ENCODE data around the gene SCYGR1. TPM values are rescaled to one million over a fixed set of nuclear protein-coding genes. Genes with fewer than 3 reads are reported as not detected.

Gene SCYGR1
- total RNA-seq, 5 donors from 2014 or later (not counting 1 experiment from before 2014, with no cell fraction given): not detected

DNA sequence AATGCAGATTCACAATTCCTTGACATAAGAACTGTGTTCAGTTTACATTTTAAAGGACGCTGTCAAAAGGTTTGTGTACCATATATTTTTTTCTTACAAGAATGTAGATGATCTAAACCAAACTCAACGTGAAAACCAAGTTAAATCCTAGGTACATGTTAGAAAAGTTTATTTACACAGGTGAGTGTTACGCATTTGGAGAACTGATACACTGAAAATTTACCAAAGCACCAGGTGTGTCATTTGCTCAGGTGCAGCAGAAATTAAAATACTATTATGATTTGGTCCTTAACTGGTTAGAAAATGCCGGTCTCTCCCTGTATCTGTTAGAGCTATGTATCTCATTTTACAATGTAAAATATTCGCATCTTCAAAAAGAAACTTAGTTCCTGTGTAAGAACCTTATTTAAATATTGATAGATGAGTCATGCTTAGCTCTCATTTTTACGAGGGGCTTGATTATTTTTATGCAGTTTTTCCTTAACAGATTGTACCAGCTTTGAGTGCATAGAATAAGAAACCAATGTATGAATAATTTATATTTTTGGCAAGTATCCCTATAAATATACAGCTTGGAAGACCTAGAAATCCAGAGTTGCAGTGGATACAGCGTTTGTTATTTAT is 37.6 kb downstream of the SCYGR1 start:
- Histone ChIP-seq H3K4me3 (ENCODE audit: control insufficient read depth in 1 of 2, extremely low read depth in 1 of 2, low read length in 1 of 2) (no peak overlapping the region), H3K4me1 (ENCODE audit: control insufficient read depth in 1 of 2, extremely low read depth in 1 of 2, insufficient read depth in 2 of 2, low read length in 2 of 2) (no peaks in the 10 kb centered on the region), H3K27me3 (replicated peaks in 1 of 2; ENCODE audit: control insufficient read depth in 2 of 2, extremely low read depth in 1 of 2, insufficient read depth in 2 of 2, low read length in 1 of 2) (no peaks in the 10 kb centered on the region), H3K9me3 (no peaks in the 10 kb centered on the region), H3K27ac (ENCODE audit: low read length) (no peak overlapping the region), H3K36me3 (ENCODE audit: control insufficient read depth in 2 of 2, extremely low read depth in 1 of 2, insufficient read depth in 1 of 2, low read length in 1 of 2) (peaks cover 0 to 9% of the 10 kb centered on the region in 2 donors)
- DNase-seq: no peak
- H3K27me3 Mint-ChIP-seq: no peaks in the 10 kb centered on the region
- H3K36me3 Mint-ChIP-seq: peaks cover 37% of the 10 kb centered on the region
- H3K9me3 Mint-ChIP-seq: no peaks in the 10 kb centered on the region
- ChIA-PET CTCF (interaction anchor here (0.5 to 0.9 kb wide), 4 partner anchors 18 to 608 kb away, joined by 3 to 9 read pairs (median 3); no protein-coding TSS in a partner anchor), POLR2A (no interaction called here)
- no peak overlapping the region for H3K27ac Mint-ChIP-seq
- H3K4me1 Mint-ChIP-seq: no peaks in the 10 kb centered on the region
- no peak overlapping the region for H3K4me3 Mint-ChIP-seq
- ATAC-seq (replicated peaks in 1 of 4): no peak
- no CpG with 5 or more reads among the region's 7 CpGs for WGBS (ENCODE audit: insufficient coverage)

DNA sequence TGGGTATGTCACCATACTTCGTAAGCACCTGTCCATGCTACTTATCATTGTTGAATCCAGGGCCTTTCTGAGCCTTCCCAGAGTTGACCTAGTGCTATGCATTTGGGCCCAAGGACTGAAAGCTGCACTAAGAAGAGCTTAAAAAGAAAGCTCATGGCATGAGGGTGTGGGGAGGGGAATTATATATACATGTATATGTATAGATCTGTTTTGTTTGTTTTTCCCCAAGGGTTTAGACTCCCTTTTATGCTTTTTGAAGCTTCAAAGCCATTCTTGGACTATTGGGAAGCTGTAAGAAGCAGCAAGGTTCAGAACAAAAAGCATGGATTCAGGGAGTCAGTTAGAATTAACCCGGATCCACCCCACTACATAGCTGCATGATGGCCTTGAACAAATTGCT is 39.4 kb downstream of the SCYGR1 start:
- Histone ChIP-seq H3K9me3 (no peaks in the 10 kb centered on the region), H3K4me1 (ENCODE audit: control insufficient read depth in 1 of 2, extremely low read depth in 1 of 2, insufficient read depth in 2 of 2, low read length in 2 of 2) (no peaks in the 10 kb centered on the region), H3K27me3 (replicated peaks in 1 of 2; ENCODE audit: control insufficient read depth in 2 of 2, extremely low read depth in 1 of 2, insufficient read depth in 2 of 2, low read length in 1 of 2) (no peaks in the 10 kb centered on the region), H3K4me3 (ENCODE audit: control insufficient read depth in 1 of 2, extremely low read depth in 1 of 2, low read length in 1 of 2) (no peak overlapping the region), H3K27ac (ENCODE audit: low read length) (no peak overlapping the region), H3K36me3 (ENCODE audit: control insufficient read depth in 2 of 2, extremely low read depth in 1 of 2, insufficient read depth in 1 of 2, low read length in 1 of 2) (peaks cover 0 to 12% of the 10 kb centered on the region in 2 donors)
- H3K4me3 Mint-ChIP-seq: no peak overlapping the region
- ChIA-PET CTCF (interaction anchor here in 1 of 2 donors (0.6 kb wide), 1 partner anchor 8 kb away, joined by 3 read pairs; no protein-coding TSS in a partner anchor), POLR2A (interaction anchor here in 1 of 2 donors (0.6 kb wide), 1 partner anchor 415 kb away, joined by 4 read pairs; no protein-coding TSS in a partner anchor)
- no peak for DNase-seq
- H3K27ac Mint-ChIP-seq: no peak overlapping the region
- H3K4me1 Mint-ChIP-seq: no peaks in the 10 kb centered on the region
- ATAC-seq (replicated peaks in 1 of 4): no peak
- H3K27me3 Mint-ChIP-seq: no peaks in the 10 kb centered on the region
- peaks cover 29% of the 10 kb centered on the region for H3K36me3 Mint-ChIP-seq
- WGBS (ENCODE audit: insufficient coverage): 100% methylated on average over 1 of the region's 2 CpGs
- H3K9me3 Mint-ChIP-seq: no peaks in the 10 kb centered on the region

DNA sequence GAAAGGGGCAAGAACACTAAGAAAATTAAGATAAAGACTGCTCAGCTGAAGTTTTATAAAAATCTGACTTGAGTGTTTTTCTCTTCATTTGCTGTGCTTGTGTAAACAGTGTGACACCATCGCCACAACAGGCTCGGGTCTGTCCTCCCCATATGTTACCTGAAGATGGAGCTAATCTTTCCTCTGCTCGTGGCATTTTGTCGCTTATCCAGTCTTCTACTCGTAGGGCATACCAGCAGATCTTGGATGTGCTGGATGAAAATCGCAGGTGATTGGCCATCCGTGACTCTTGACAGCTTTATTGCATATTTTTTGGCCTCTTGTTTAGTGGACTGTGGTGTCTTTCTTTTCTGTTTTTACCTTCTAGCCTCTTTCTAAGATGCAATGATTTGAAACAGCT is 40.6 kb downstream of the SCYGR1 start:
- Histone ChIP-seq H3K4me1 (ENCODE audit: control insufficient read depth in 1 of 2, extremely low read depth in 1 of 2, insufficient read depth in 2 of 2, low read length in 2 of 2) (no peaks in the 10 kb centered on the region), H3K9me3 (no peaks in the 10 kb centered on the region), H3K27me3 (replicated peaks in 1 of 2; ENCODE audit: control insufficient read depth in 2 of 2, extremely low read depth in 1 of 2, insufficient read depth in 2 of 2, low read length in 1 of 2) (no peaks in the 10 kb centered on the region), H3K27ac (ENCODE audit: low read length) (no peak overlapping the region), H3K4me3 (ENCODE audit: control insufficient read depth in 1 of 2, extremely low read depth in 1 of 2, low read length in 1 of 2) (no peak overlapping the region), H3K36me3 (ENCODE audit: control insufficient read depth in 2 of 2, extremely low read depth in 1 of 2, insufficient read depth in 1 of 2, low read length in 1 of 2) (peaks cover 0 to 19% of the 10 kb centered on the region in 2 donors)
- WGBS (ENCODE audit: insufficient coverage): 88% methylated on average over 4 of the region's 7 CpGs
- Mint-ChIP-seq H3K27me3 (no peaks in the 10 kb centered on the region), H3K27ac (no peak overlapping the region), H3K9me3 (no peaks in the 10 kb centered on the region), H3K4me3 (no peak overlapping the region), H3K4me1 (no peaks in the 10 kb centered on the region), H3K36me3 (peaks cover 29% of the 10 kb centered on the region)
- POLR2A ChIA-PET: interaction anchor here in 1 of 2 donors (0.5 kb wide), 1 partner anchor 206 kb away, joined by 6 read pairs; no protein-coding TSS in a partner anchor
- CTCF ChIA-PET: no interaction called here
- DNase-seq: no peak
- ATAC-seq (replicated peaks in 1 of 4): no peak

DNA sequence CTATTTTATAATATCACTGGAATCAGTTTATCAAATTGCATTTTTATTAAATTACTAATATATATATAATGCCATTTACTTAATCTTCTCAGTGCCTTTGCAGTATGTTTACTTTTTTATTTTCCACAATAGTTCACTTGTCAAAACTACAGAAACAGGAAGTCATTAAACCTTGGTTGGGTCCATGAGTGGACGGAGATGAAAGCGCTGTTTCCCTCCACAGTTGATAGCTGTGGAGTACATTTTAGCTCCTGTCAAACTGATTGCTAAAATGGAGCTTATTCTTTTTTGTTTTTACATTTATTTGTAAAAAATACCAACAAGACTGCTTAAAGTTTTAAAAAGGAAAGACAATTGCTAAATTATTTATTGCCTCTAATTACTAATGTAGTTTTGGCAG is 43.5 kb downstream of the SCYGR1 start:
- Histone ChIP-seq H3K27ac (ENCODE audit: low read length) (no peak overlapping the region), H3K36me3 (ENCODE audit: control insufficient read depth in 2 of 2, extremely low read depth in 1 of 2, insufficient read depth in 1 of 2, low read length in 1 of 2) (peaks cover 0 to 25% of the 10 kb centered on the region in 2 donors), H3K27me3 (replicated peaks in 1 of 2; ENCODE audit: control insufficient read depth in 2 of 2, extremely low read depth in 1 of 2, insufficient read depth in 2 of 2, low read length in 1 of 2) (no peaks in the 10 kb centered on the region), H3K9me3 (no peaks in the 10 kb centered on the region), H3K4me1 (ENCODE audit: control insufficient read depth in 1 of 2, extremely low read depth in 1 of 2, insufficient read depth in 2 of 2, low read length in 2 of 2) (no peaks in the 10 kb centered on the region), H3K4me3 (ENCODE audit: control insufficient read depth in 1 of 2, extremely low read depth in 1 of 2, low read length in 1 of 2) (no peak overlapping the region)
- H3K4me3 Mint-ChIP-seq: no peak overlapping the region
- ChIA-PET POLR2A (no interaction called here), CTCF (interaction anchor here in 1 of 2 donors (0.7 kb wide), 1 partner anchor 72 kb away, joined by 3 read pairs; no protein-coding TSS in a partner anchor)
- H3K36me3 Mint-ChIP-seq: peaks cover 35% of the 10 kb centered on the region
- H3K27ac Mint-ChIP-seq: no peak overlapping the region
- no peak for ATAC-seq (replicated peaks in 1 of 4)
- no peak for DNase-seq
- H3K4me1 Mint-ChIP-seq: peaks cover 0 to under 1% (median 0%) of the 10 kb centered on the region in 3 donors
- H3K27me3 Mint-ChIP-seq: no peaks in the 10 kb centered on the region
- WGBS (ENCODE audit: insufficient coverage): no CpG with 5 or more reads among the region's 2 CpGs
- no peaks in the 10 kb centered on the region for H3K9me3 Mint-ChIP-seq

DNA sequence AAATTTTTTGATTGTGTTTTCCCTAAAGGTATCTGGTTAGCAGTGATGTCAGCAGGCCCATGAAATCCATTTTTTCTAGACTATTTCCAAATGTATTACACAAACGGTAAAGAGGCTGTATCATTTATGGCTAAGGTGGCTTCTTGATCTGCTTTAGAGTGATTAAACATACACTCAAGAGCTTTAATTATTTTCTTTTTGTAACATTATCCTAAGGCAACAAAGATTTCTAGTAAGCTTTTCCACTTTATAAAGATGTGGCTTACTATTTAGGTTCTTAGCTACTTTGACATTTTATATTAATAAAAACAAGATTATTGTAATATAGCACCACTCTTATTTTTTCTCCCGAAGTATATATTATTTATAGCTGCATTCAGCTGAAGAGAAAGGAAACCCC is 46.2 kb downstream of the SCYGR1 start:
- no peaks in the 10 kb centered on the region for H3K9me3 ChIP-seq
- no peak overlapping the region for H3K4me3 Mint-ChIP-seq
- ChIA-PET CTCF (interaction anchor here in 1 of 2 donors (0.6 to 1.3 kb wide), 2 partner anchors 14 to 123 kb away, joined by 3 read pairs; no protein-coding TSS in a partner anchor), POLR2A (interaction anchor here in 1 of 2 donors (0.5 kb wide), 1 partner anchor 523 kb away, joined by 6 read pairs; no protein-coding TSS in a partner anchor)
- peaks cover 0 to 2% (median 0%) of the 10 kb centered on the region in 3 donors for H3K4me1 Mint-ChIP-seq
- H3K4me3 ChIP-seq (ENCODE audit: control insufficient read depth in 1 of 2, extremely low read depth in 1 of 2, low read length in 1 of 2): no peak overlapping the region
- no peak overlapping the region for H3K27ac ChIP-seq (ENCODE audit: low read length)
- DNase-seq (no peak), ATAC-seq (replicated peaks in 1 of 4) (no peak)
- peaks cover 0 to 23% of the 10 kb centered on the region in 2 donors for H3K36me3 ChIP-seq (ENCODE audit: control insufficient read depth in 2 of 2, extremely low read depth in 1 of 2, insufficient read depth in 1 of 2, low read length in 1 of 2)
- no peaks in the 10 kb centered on the region for H3K4me1 ChIP-seq (ENCODE audit: control insufficient read depth in 1 of 2, extremely low read depth in 1 of 2, insufficient read depth in 2 of 2, low read length in 2 of 2)
- no peaks in the 10 kb centered on the region for H3K27me3 Mint-ChIP-seq
- no peaks in the 10 kb centered on the region for H3K9me3 Mint-ChIP-seq
- H3K27me3 ChIP-seq (replicated peaks in 1 of 2; ENCODE audit: control insufficient read depth in 2 of 2, extremely low read depth in 1 of 2, insufficient read depth in 2 of 2, low read length in 1 of 2): no peaks in the 10 kb centered on the region
- H3K27ac Mint-ChIP-seq: no peak overlapping the region
- WGBS (ENCODE audit: insufficient coverage): no CpG with 5 or more reads among the region's 2 CpGs
- H3K36me3 Mint-ChIP-seq: peaks cover 32% of the 10 kb centered on the region

DNA sequence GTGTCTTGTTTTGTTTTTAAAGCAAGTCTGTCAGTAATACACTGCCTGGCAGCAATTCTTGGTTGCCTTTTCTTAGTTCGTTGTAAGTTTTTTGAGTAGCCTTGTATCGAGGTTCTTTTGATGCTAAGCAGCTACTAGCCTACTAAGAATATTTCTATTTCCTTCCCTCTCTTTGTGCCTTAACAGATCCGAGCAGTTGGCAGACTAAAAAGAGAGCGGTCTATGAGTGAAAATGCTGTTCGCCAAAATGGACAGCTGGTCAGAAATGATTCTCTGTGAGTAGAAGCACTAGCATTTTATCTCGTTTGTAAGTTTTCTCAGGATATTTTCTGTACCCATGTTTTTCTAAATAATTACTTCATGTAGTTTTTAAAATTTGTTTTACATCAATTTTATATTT is 47.6 kb downstream of the SCYGR1 start:
- H3K27me3 Mint-ChIP-seq: no peaks in the 10 kb centered on the region
- H3K4me3 Mint-ChIP-seq: no peak overlapping the region
- ATAC-seq (replicated peaks in 1 of 4): no peak
- H3K36me3 ChIP-seq (ENCODE audit: control insufficient read depth in 2 of 2, extremely low read depth in 1 of 2, insufficient read depth in 1 of 2, low read length in 1 of 2): peaks cover 0 to 34% of the 10 kb centered on the region in 2 donors
- ChIA-PET CTCF (interaction anchor here (0.6 kb wide), 2 partner anchors 8 to 149 kb away, joined by 3 to 4 read pairs; no protein-coding TSS in a partner anchor), POLR2A (interaction anchor here in 1 of 2 donors (0.7 kb wide), 1 partner anchor 9 kb away, joined by 3 read pairs; no protein-coding TSS in a partner anchor)
- no peak overlapping the region for H3K27ac ChIP-seq (ENCODE audit: low read length)
- H3K36me3 Mint-ChIP-seq: peaks cover 39% of the 10 kb centered on the region
- H3K4me1 ChIP-seq (ENCODE audit: control insufficient read depth in 1 of 2, extremely low read depth in 1 of 2, insufficient read depth in 2 of 2, low read length in 2 of 2): no peaks in the 10 kb centered on the region
- no peak overlapping the region for H3K27ac Mint-ChIP-seq
- H3K4me3 ChIP-seq (ENCODE audit: control insufficient read depth in 1 of 2, extremely low read depth in 1 of 2, low read length in 1 of 2): no peak overlapping the region
- WGBS (ENCODE audit: insufficient coverage): no CpG with 5 or more reads among the region's 6 CpGs
- H3K4me1 Mint-ChIP-seq: peaks cover 0 to 2% (median 0%) of the 10 kb centered on the region in 3 donors
- DNase-seq: no peak
- no peaks in the 10 kb centered on the region for H3K27me3 ChIP-seq (replicated peaks in 1 of 2; ENCODE audit: control insufficient read depth in 2 of 2, extremely low read depth in 1 of 2, insufficient read depth in 2 of 2, low read length in 1 of 2)
- no peaks in the 10 kb centered on the region for H3K9me3 ChIP-seq
- no peaks in the 10 kb centered on the region for H3K9me3 Mint-ChIP-seq
